Choroid plexus epithelial cell (primary cell): ENCODE measurements around the gene CAPN5.
A peak's percentile ranks its signal among the peaks of the same experiment; 100 is the strongest.

Experiments used
- DNase-seq: peaks from one replicate; pipeline ENCODE4 v3.0.0-alpha.2; 2010; ENCODE audit warnings: low read depth
- H3K4me3 ChIP-seq: 2 replicates; pipeline ENCODE4 v1.5.1; 2011; ENCODE audit warnings: low read depth, mild to moderate bottlenecking, control low read depth, low read length, moderate library complexity
- TF ChIP-seq, protein P1 (sequence below): conservative IDR thresholded peaks from 2 replicates; pipeline ENCODE4 v1.5.1; 2011; ENCODE audit warnings: low read depth, mild to moderate bottlenecking, control low read depth, inconsistent platforms, low read length, moderate library complexity

The CAPN5 gene

DNA sequence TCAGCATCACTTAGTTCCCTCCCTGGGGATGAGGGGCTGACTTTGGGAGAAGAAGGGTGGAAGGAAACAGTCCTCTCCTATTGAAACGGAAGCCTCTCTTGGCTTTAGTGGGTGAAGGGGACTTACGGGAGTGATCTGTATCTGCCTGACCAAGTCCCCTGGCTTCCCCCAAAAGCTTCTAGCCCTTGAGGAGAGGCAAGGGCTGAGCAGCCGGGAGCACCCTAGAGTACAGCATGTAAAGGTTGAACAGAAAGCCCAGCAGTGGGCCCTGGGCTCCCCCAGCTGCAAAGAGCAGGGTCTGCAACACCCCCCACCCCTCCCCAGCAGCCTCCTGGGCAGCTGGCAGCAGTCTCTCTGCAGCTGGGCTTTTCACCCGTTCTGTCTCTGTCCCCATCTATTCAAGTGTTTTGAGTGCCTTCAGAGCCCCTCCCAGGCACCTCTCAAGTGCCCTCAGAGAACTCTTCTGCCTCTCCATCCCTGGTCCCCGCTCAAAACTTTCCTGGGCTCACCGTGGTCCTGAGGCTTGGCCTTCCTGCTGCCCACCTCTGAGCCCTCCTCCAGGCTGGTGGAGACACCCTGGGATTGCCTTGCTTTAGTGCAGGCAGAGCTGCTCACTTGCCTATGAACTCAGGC is 2.7 kb downstream of the CAPN5 start:
- H3K4me3 ChIP-seq, result no peak overlapping the region
- no peak for DNase-seq
- TF ChIP-seq, protein P1, sequence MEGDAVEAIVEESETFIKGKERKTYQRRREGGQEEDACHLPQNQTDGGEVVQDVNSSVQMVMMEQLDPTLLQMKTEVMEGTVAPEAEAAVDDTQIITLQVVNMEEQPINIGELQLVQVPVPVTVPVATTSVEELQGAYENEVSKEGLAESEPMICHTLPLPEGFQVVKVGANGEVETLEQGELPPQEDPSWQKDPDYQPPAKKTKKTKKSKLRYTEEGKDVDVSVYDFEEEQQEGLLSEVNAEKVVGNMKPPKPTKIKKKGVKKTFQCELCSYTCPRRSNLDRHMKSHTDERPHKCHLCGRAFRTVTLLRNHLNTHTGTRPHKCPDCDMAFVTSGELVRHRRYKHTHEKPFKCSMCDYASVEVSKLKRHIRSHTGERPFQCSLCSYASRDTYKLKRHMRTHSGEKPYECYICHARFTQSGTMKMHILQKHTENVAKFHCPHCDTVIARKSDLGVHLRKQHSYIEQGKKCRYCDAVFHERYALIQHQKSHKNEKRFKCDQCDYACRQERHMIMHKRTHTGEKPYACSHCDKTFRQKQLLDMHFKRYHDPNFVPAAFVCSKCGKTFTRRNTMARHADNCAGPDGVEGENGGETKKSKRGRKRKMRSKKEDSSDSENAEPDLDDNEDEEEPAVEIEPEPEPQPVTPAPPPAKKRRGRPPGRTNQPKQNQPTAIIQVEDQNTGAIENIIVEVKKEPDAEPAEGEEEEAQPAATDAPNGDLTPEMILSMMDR, result no peak

DNA sequence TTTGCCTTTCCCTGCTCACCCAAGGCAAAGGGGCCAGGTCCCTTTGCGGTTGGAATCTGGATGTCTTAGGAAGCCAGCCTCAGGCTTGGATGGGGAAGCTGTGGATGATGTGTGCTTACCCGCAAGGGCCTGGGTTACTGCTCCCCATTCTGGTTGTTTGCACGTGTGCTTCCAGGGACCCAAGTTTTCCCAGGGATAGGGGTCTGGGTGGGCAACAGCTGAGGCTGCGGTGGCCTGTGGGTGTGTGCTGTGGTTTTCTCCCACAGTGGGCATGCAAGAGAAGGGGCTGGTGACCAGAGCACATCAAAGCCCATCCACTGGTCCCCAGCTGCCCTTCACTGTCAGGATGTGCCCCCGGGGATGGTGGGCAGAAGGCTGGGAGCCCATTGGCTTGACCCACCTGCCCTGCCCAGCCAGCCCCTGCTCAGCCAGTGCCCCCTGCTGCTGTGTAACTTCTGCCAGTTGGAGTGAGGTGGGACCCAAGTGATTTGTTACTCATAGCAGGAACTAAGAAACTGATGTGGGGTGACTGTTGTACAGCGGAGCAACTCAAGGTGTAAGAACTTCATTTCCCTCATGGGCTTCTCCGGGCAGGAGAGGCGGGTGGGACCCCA is 3.3 kb downstream of the CAPN5 start:
- TF ChIP-seq, protein P1, result no peak
- no peak for DNase-seq
- H3K4me3 ChIP-seq, result no peak overlapping the region

DNA sequence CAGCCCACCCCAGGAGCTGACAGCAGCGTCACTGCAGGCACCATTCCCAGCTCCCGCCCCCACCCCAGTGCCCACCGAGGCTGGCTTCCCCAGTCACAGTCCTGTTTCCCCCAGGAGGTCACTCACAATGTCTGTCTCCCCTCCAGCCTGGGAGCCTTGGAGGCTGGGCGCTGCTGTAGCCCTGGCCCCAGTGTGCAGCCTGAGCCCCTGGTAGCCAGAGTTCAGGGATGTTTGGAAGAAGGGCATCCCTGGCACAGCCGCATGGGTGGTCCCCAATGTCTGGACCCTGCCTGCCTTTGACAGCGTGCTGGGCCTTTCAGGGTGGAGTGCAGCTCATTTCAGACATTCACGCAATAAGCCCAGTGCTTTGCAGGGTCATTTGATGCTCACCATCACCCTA is 4.3 kb downstream of the CAPN5 start:
- no peak for DNase-seq
- TF ChIP-seq, protein P1, result no peak
- no peak overlapping the region for H3K4me3 ChIP-seq

DNA sequence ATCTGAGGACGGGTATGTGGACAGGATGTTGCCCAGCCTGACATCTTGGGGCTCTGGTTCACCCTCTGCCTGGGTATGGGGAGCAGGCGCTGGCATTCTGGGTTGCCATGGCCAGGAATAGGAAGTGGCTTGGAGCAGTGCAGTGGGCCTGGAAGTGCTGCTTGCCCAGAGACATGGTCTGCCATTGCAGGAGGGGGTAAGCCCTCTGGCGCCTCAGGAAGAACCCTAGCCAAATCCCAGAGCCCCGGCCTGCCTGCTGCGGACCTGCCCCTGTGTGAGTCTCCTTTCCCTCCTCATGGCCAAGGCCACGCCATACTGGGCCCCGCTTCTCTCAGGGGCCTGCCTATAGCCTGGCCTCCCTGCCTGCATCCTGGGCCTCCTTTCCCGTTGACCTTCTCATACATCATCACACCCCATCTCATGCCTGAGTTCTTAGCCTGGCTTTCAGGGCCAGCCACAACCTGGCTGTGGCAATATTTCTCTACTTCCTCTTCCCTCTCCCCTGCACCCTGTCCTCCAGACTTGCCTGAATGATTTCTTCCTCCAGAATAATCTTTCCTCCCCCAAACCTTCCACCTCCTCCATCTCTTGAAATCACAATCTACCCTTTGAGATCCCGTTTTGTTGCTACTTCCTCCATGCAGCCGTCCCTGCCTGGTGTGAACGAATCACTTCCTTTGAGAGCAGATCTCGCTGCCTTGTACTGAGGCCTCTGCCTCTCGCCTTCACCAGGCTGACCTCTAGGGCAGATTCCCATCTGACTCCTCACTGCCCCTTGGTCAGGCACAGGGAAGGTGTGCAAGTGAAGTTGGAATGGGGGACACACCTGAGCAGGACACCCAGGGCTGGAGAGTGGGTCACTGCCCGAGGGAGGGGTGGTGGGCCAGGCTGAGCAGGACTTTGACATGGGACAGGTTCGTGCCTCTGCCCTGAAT is 5.2 kb downstream of the CAPN5 start:
- peak; percentile 24 for DNase-seq
- TF ChIP-seq, protein P1, result no peak
- no peak overlapping the region for H3K4me3 ChIP-seq

DNA sequence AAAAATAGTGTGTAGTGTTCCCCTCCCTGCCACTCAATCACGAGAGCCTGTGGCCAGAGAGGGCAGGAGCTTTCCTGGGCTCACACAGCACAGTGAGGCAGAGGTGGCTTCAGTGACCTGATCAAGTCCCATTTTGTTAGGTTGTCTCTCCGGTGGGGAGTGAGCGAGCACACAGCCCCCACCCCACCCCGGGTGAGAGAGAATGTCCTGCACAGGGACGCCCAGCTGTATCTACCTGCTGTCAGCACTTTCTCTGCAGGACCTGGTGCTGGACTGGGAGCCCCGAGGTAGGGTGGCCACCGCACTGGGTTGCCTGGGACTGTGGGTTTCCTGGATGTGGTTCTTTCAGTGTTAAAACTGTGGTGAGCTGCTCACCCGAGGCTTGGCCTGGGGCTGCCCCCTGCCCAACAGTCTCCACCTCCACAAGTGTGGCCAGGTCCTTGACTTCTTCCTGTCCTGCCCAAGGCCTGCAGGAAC is 6.1 kb downstream of the CAPN5 start:
- no peak for DNase-seq
- H3K4me3 ChIP-seq, result no peak overlapping the region
- TF ChIP-seq, protein P1, result no peak

DNA sequence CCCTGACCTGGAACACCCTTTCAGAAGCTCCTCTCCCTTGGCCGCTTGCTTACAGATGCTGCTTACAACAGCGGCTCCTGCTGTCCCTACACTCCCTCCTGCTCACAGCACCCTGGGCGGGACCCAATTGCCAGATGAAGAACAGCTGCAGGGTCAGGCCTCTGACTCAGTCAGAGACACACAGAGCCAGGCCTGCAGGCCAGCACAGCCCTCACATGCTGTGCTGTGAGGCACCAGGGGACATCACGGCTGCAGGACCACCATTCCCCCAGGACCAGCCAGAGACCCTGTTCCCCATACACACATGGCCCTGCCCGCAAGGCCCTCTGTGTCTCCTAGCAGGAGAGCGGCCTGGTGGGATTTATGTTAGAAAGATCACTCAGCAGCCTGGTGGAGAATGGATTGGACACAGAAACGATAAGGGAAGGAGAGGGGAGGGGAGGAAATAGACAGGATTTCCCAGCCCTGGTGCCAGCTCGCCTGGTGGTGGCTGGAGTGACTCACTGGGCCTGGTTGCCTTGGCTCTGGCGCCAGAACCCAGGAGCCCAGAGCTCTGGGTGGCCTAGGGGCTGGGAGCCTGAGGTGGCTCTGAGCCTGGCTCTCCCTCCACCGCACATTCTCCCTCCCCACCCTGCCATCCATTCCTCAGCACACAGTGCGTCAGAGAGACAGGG is 6.7 kb downstream of the CAPN5 start:
- DNase-seq, result peak; percentile 98
- no peak overlapping the region for H3K4me3 ChIP-seq
- TF ChIP-seq, protein P1, result peak; percentile 81
